GM23338 (cell line): Measurements from ENCODE around the gene AFTPH. TPM values are rescaled to one million over a fixed set of nuclear protein-coding genes. Genes with fewer than 3 reads are reported as not detected.

Experiments
- ATAC-seq: fragments of 200-7000 bp; cut with Tn5 transposase; 3 replicates; pipeline ENCODE4 v1.9.1; 2020
- DNase-seq: peaks from one replicate; pipeline ENCODE4 v3.0.0-alpha.2; 2015; ENCODE audit warnings: low spot score
- H2AFZ ChIP-seq: fragments of 200-600 bp; sonication (generic); 2 replicates; pipeline ENCODE4 v1.8.0; 2016; ENCODE audit warnings: antibody characterized with exemption, mild to moderate bottlenecking, moderate library complexity
- H3F3A ChIP-seq: fragments of 200-600 bp; sonication (generic); replicated peaks from 2 replicates; pipeline ENCODE4 v1.8.0; 2017; ENCODE audit warnings: antibody characterized with exemption, mixed run types, low read depth
- H3K27ac ChIP-seq: fragments of 200-600 bp; sonication (generic); 2 replicates; pipeline ENCODE4 v1.6.1; 2016; ENCODE audit warnings: low read depth
- H3K27me3 ChIP-seq: fragments of 200-600 bp; sonication (generic); 2 replicates; pipeline ENCODE4 v1.8.0; 2016; ENCODE audit warnings: mild to moderate bottlenecking, mixed run types, moderate library complexity; ENCODE audit not compliant: insufficient read depth
- H3K36me3 ChIP-seq: fragments of 200-600 bp; sonication (generic); 2 replicates; pipeline ENCODE4 v1.8.0; 2016; ENCODE audit warnings: mild to moderate bottlenecking; ENCODE audit not compliant: insufficient read depth
- H3K4me1 ChIP-seq: fragments of 200-600 bp; sonication (generic); 2 replicates; pipeline ENCODE4 v1.8.0; 2016; ENCODE audit warnings: mild to moderate bottlenecking, moderate library complexity; ENCODE audit not compliant: insufficient read depth
- H3K4me2 ChIP-seq: fragments of 200-600 bp; sonication (generic); 2 replicates; pipeline ENCODE4 v1.7.1; 2017; ENCODE audit warnings: mixed run types
- H3K4me3 ChIP-seq: fragments of 200-600 bp; sonication (generic); 2 replicates; pipeline ENCODE4 v1.6.1; 2016; ENCODE audit warnings: mixed run types
- H3K79me2 ChIP-seq: fragments of 200-600 bp; sonication (generic); replicated peaks from 2 replicates; pipeline ENCODE4 v1.8.0; 2017; ENCODE audit warnings: mild to moderate bottlenecking; ENCODE audit not compliant: insufficient read depth
- H3K9me2 ChIP-seq: fragments of 200-600 bp; sonication (generic); 2 replicates; pipeline ENCODE4 v1.8.0; 2017; ENCODE audit not compliant: insufficient read depth
- H4K20me1 ChIP-seq: fragments of 200-600 bp; sonication (generic); replicated peaks from 2 replicates; pipeline ENCODE4 v1.8.0; 2017; ENCODE audit warnings: mild to moderate bottlenecking; ENCODE audit not compliant: insufficient read depth
- H3K27ac Mint-ChIP-seq: 2 replicates; pipeline ENCODE4 v1.8.0; 2020; ENCODE audit warnings: inconsistent platforms, mild to moderate bottlenecking, moderate library complexity, mixed read lengths
- H3K27me3 Mint-ChIP-seq: 3 replicates; pipeline ENCODE4 v1.8.0; 2022; ENCODE audit warnings: low read depth, mild to moderate bottlenecking, moderate library complexity, mixed read lengths, inconsistent platforms; ENCODE audit not compliant: insufficient read depth, poor library complexity
- H3K36me3 Mint-ChIP-seq: 3 replicates; pipeline ENCODE4 v1.8.0; 2021; ENCODE audit warnings: low read depth, mild to moderate bottlenecking, inconsistent platforms, moderate library complexity, mixed read lengths
- H3K4me1 Mint-ChIP-seq: 3 replicates; pipeline ENCODE4 v1.8.0; 2020; ENCODE audit warnings: mild to moderate bottlenecking, inconsistent platforms, mixed read lengths
- H3K4me3 Mint-ChIP-seq: 3 replicates; pipeline ENCODE4 v1.8.0; 2021; ENCODE audit warnings: moderate library complexity, mild to moderate bottlenecking, inconsistent platforms, mixed read lengths
- H3K9me3 Mint-ChIP-seq: 3 replicates; pipeline ENCODE4 v1.8.0; 2020; ENCODE audit warnings: moderate library complexity, mild to moderate bottlenecking, inconsistent platforms, mixed read lengths
- CREB1 ChIP-seq: fragments of 250-450 bp; sonication (Bioruptor Pico); IDR thresholded peaks from 2 replicates; pipeline ENCODE4 v1.5.0; 2020; ENCODE audit warnings: low read depth, mild to moderate bottlenecking, moderate library complexity
- CTCF ChIP-seq, 2 experiments: fragments of 200-600 bp in 1 of 2; sonication (generic) in 1 of 2; conservative IDR thresholded peaks; 2 replicates each; pipeline versions ENCODE4 v1.5.1 to v1.6.1; 2016 to 2017; ENCODE audit warnings: antibody characterized with exemption in 2 of 2, low read depth in 2 of 2, mild to moderate bottlenecking in 2 of 2, moderate library complexity in 1 of 2
- EZH2 ChIP-seq: fragments of 200-600 bp; sonication (generic); IDR thresholded peaks from one replicate; pipeline ENCODE4 v1.8.0; 2017; ENCODE audit warnings: antibody characterized with exemption, mild to moderate bottlenecking, low read depth; ENCODE audit not compliant: unreplicated experiment
- JUNB ChIP-seq: IDR thresholded peaks from one replicate; pipeline ENCODE4 v1.6.1; 2016; ENCODE audit warnings: antibody characterized with exemption; ENCODE audit not compliant: unreplicated experiment
- NANOG ChIP-seq: IDR thresholded peaks from 2 replicates; pipeline ENCODE4 v1.6.1; 2016; ENCODE audit warnings: antibody characterized with exemption, borderline replicate concordance
- POLR2AphosphoS5 ChIP-seq: IDR thresholded peaks from 2 replicates; pipeline ENCODE4 v1.6.1; 2016; ENCODE audit warnings: antibody characterized with exemption, low read depth
- REST ChIP-seq: IDR thresholded peaks from one replicate; pipeline ENCODE4 v1.6.1; 2018; ENCODE audit warnings: antibody characterized with exemption; ENCODE audit not compliant: unreplicated experiment
- STAT1 ChIP-seq: IDR thresholded peaks from one replicate; pipeline ENCODE4 v1.6.1; 2016; ENCODE audit warnings: antibody characterized with exemption; ENCODE audit not compliant: unreplicated experiment
- ZNF114 ChIP-seq: fragments of 250-450 bp; sonication (Bioruptor Pico); IDR thresholded peaks from 2 replicates; pipeline ENCODE4 v1.5.0; 2020; ENCODE audit warnings: mild to moderate bottlenecking, moderate library complexity
- ZNF331 ChIP-seq: fragments of 250-450 bp; sonication (Bioruptor Pico); IDR thresholded peaks from 2 replicates; pipeline ENCODE4 v1.5.0; 2020; ENCODE audit warnings: low read depth, mild to moderate bottlenecking, moderate library complexity
- polyA plus RNA-seq: library from polyadenylated mRNA; unstranded; fragments of >200 nt; fragmentation: Nextera tagmentation; extraction: Ambion mirVana; gene quantifications from 2 replicates; pipeline ENCODE4 v1.2.1, GENCODE V29; 2016
- total RNA-seq: library from RNA; depleted of rRNA; stranded (reverse); fragments of >200 nt; shearing (Covaris generic); gene quantifications from 2 replicates; pipeline ENCODE4 v1.2.3, GENCODE V29; 2014

Gene AFTPH
- total and polyA plus RNA-seq, 2 experiments from 2014 or later: 14.9 to 20.6 TPM

GRCh38 chr2:64548761-64549160 lies 24.6 kb downstream of the AFTPH start:
- no peak overlapping the region for H3K27ac Mint-ChIP-seq
- H3K4me2 ChIP-seq: no peak overlapping the region

GRCh38 chr2:64550042-64550441 lies 25.9 kb downstream of the AFTPH start:
- H3K4me3 ChIP-seq: no peak overlapping the region
- no peaks in the 10 kb centered on the region for H3F3A ChIP-seq
- H3K4me1 ChIP-seq: peaks cover 8% of the 10 kb centered on the region; the same call in 1 of the 2 replicates
- H2AFZ ChIP-seq: no peak overlapping the region
- Mint-ChIP-seq H3K9me3 (no peaks in the 10 kb centered on the region; the same call in 1 of the 3 replicates), H3K36me3 (0 out of 3 replicates have a peak, but pooled peaks cover 3% of the 10 kb centered on the region), H3K27me3 (no peaks in the 10 kb centered on the region), H3K27ac (no peak overlapping the region), H3K4me1 (peaks cover 3% of the 10 kb centered on the region; the same call in 1 of the 3 replicates), H3K4me3 (no peak overlapping the region)
- peaks cover 22% of the 10 kb centered on the region for H3K79me2 ChIP-seq
- no peaks in the 10 kb centered on the region for H4K20me1 ChIP-seq
- H3K4me2 ChIP-seq: no peak overlapping the region
- no peaks in the 10 kb centered on the region for H3K9me2 ChIP-seq
- H3K27me3 ChIP-seq: no peaks in the 10 kb centered on the region
- ATAC-seq (no peak), DNase-seq (no peak)
- H3K27ac ChIP-seq: no peak overlapping the region
- H3K36me3 ChIP-seq: no peaks in the 10 kb centered on the region
- TF ChIP-seq STAT1 (no peak), ZNF331 (CRISPR knock-in tag) (no peak), REST (no peak), POLR2AphosphoS5 (no peak), EZH2 (no peak), CREB1 (CRISPR knock-in tag) (no peak)

More at GRCh38 chr2:64548761-64549160, 24.6 kb downstream of the AFTPH start:
- Mint-ChIP-seq H3K27me3 (no peaks in the 10 kb centered on the region), H3K4me3 (no peak overlapping the region), H3K9me3 (no peaks in the 10 kb centered on the region; the same call in 1 of the 3 replicates), H3K36me3 (0 out of 3 replicates have a peak, but pooled peaks cover 3% of the 10 kb centered on the region), H3K4me1 (no peaks in the 10 kb centered on the region)
- no peak overlapping the region for H2AFZ ChIP-seq
- H3K79me2 ChIP-seq: peaks cover 35% of the 10 kb centered on the region
- no peak for DNase-seq
- H3F3A ChIP-seq: no peaks in the 10 kb centered on the region
- no peak for ATAC-seq
- H3K36me3 ChIP-seq: no peaks in the 10 kb centered on the region
- H3K9me2 ChIP-seq: no peaks in the 10 kb centered on the region
- TF ChIP-seq STAT1 (no peak), NANOG (no peak), ZNF114 (no peak), JUNB (no peak), CREB1 (CRISPR knock-in tag) (no peak), CTCF (conservative IDR thresholded peaks at IDR 0.05; ENCODE audit: low read depth in 2 of 2) (no peak)
- H4K20me1 ChIP-seq: no peaks in the 10 kb centered on the region
- no peak overlapping the region for H3K4me3 ChIP-seq
- 0 out of 2 replicates have a peak, but pooled peaks cover under 1% of the 10 kb centered on the region for H3K4me1 ChIP-seq
- no peaks in the 10 kb centered on the region for H3K27me3 ChIP-seq
- H3K27ac ChIP-seq: no peak overlapping the region
